ENCODE results near the gene TEDDM1. TPM values are rescaled to one million over a fixed set of nuclear protein-coding genes. Genes with fewer than 3 reads are reported as not detected.

Gene TEDDM1
- total and polyA plus RNA-seq, 10 of the 15 experiments (the other 5 are each of a cell fraction or from before 2014, with no cell fraction given) = 0.11 TPM; not detected in 9

- TF ChIP-seq MAX (IDR thresholded peaks at IDR 0.05; ENCODE audit: low read depth, low read length) (no peak), JUND (IDR thresholded peaks at IDR 0.05; ENCODE audit: low read depth, low read length) (no peak), FOS (IDR thresholded peaks at IDR 0.05; ENCODE audit: borderline replicate concordance, extremely low read depth, insufficient read length) (no peak), NRF1 (conservative IDR thresholded peaks at IDR 0.05; ENCODE audit: low read depth, low read length) (no peak), ZNF687 (IDR thresholded peaks at IDR 0.05) (no peak), EZH2 (IDR thresholded peaks at IDR 0.05; ENCODE audit: borderline replicate concordance, control insufficient read depth, low read depth, low read length) (no peak), CHD4 (IDR thresholded peaks at IDR 0.05) (no peak), BCLAF1 (IDR thresholded peaks at IDR 0.05) (no peak), IRF3 (IDR thresholded peaks at IDR 0.05) (no peak), ATF3 (IDR thresholded peaks at IDR 0.05; ENCODE audit: borderline replicate concordance, extremely low read depth, low read depth, low read length) (no peak), SIX5 (IDR thresholded peaks at IDR 0.05; ENCODE audit: low read depth, low read length, severe bottlenecking) (no peak), CBX3 (IDR thresholded peaks at IDR 0.05; ENCODE audit: borderline replicate concordance, low read depth) (no peak)
Observed at GRCh38 chr1:182357171-182357570, 43.3 kb downstream of the TEDDM1 start (continued).
